ENCODE measurements around the gene POLR2J.

Gene POLR2J

DNA sequence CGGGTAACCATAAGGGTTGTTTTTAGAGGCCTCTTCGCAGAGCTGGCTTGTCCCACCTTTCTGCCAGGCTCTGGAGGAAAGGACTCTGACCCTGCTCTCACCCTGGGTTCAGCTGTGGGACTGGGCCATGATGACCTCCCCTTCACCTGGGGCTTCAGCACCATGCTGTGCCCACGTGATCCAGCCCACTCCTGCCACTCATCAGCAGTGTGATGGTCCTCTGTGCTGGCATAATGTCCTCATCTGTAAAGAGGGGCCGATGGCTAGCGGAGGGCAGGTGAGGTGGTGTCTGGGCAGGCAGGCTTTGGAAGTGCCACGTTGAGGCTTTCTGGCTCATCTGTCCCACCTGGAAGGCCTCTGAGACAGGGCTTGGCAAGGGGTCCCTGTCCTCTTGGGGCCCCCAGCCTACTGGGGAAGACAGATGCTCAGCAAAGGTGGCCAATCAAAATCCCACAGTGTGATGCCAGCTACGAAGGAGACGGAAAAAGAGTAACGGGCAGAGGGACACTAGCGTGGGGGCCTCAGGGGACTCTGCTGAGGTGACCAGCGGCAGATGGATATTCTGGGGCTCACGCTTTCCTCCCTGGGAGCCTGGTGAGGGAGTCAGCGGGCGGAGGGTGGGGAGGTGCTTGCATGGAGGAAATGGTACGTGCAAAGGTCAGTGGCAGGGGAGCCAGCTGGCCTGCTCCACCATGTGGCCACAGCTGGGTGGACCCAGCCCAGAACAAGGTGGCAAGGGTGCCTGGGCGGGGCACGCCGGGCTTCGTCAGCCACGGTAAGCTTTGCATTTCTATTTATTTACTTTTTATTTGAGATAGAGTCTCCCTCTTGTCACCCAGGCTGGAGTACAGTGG, 8.5 kb downstream of the POLR2J start:
- H3K27ac Mint-ChIP-seq: no peak overlapping the region

DNA sequence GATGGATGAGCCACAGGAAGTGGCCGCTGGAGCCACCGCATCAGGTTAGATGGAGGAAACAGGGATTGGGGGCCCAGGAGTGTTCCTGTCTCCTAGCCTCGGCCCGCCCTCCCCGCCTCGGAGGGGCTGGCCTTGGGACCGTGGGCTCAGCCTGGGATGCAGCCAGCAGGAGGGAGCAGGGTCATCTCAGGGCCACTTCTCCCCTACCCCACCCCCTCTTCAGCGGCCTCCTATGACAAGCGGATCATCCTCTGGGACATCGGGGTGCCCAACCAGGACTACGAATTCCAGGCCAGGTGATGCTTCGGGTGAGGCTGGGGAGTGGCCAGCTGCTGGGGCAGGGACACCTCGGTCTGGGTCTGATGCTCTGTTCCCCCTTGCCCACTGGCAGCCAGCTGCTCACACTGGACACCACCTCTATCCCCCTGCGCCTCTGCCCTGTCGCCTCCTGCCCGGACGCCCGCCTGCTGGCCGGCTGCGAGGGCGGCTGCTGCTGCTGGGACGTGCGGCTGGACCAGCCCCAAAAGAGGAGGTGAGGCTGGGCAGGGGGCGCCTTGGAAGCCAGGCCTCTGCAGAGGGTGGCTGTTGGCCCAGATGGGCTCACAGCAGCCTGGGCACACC, 9.3 kb downstream of the POLR2J start:
- DNase-seq: peak; percentile 0
- H3K4me1 Mint-ChIP-seq: peaks cover 20% of the 10 kb centered on the region
- no peak overlapping the region for H3K27ac Mint-ChIP-seq
- H3K36me3 Mint-ChIP-seq (ENCODE audit: low read depth): peaks cover 5% of the 10 kb centered on the region
- no peaks in the 10 kb centered on the region for H3K9me3 Mint-ChIP-seq
- no peaks in the 10 kb centered on the region for H3K27me3 Mint-ChIP-seq (ENCODE audit: low read depth, poor library complexity)
- no peak overlapping the region for H3K4me3 Mint-ChIP-seq
- TF ChIP-seq, protein P1, sequence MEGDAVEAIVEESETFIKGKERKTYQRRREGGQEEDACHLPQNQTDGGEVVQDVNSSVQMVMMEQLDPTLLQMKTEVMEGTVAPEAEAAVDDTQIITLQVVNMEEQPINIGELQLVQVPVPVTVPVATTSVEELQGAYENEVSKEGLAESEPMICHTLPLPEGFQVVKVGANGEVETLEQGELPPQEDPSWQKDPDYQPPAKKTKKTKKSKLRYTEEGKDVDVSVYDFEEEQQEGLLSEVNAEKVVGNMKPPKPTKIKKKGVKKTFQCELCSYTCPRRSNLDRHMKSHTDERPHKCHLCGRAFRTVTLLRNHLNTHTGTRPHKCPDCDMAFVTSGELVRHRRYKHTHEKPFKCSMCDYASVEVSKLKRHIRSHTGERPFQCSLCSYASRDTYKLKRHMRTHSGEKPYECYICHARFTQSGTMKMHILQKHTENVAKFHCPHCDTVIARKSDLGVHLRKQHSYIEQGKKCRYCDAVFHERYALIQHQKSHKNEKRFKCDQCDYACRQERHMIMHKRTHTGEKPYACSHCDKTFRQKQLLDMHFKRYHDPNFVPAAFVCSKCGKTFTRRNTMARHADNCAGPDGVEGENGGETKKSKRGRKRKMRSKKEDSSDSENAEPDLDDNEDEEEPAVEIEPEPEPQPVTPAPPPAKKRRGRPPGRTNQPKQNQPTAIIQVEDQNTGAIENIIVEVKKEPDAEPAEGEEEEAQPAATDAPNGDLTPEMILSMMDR (IDR thresholded peaks at IDR 0.05): no peak

More for the DNA sequence above, 8.5 kb downstream of the POLR2J start:
- H3K27me3 Mint-ChIP-seq (ENCODE audit: low read depth, poor library complexity): no peaks in the 10 kb centered on the region
- DNase-seq: peak; percentile 2
- TF ChIP-seq, protein P1 (IDR thresholded peaks at IDR 0.05): no peak
- H3K4me3 Mint-ChIP-seq: no peak overlapping the region
- no peaks in the 10 kb centered on the region for H3K9me3 Mint-ChIP-seq
- H3K36me3 Mint-ChIP-seq (ENCODE audit: low read depth): peaks cover 5% of the 10 kb centered on the region
- H3K4me1 Mint-ChIP-seq: peaks cover 18% of the 10 kb centered on the region

DNA sequence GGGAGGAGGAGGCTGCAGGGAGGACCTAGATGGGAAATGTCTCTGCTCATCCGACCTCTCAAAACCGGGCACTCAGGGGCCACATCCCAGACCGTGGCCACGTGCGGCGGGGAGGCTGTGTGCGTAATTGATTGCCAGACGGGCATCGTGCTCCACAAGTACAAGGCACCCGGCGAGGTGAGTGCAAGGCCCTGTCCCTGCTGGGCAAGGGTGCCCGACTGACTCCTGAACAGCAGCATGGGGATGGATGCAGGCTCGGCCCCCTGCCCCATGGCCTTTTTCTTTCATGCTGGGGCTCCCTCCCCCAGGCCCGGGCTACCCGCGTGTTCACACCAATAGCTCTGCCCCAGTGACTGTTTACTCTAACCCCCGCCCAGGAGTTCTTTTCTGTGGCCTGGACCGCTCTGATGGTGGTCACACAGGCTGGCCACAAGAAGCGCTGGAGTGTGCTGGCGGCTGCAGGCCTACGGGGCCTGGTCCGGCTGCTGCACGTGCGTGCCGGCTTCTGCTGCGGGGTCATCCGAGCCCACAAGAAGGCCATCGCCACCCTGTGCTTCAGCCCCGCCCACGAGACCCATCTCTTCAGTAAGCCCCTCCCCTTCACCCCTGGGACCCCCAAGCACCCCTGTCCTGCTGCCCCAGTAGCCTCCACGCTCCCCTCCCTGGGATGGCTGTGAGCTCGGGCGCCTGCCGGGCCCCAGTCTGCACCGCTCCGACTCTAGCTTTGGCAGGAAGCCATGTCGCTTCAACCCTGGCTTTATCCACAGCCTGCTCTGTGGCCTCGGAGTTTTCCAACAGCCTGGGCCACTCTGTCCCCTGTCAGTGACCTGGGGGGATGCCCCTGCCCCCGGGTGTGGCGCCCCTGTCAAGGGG, 10.0 kb downstream of the POLR2J start:
- Mint-ChIP-seq H3K27ac (no peak overlapping the region), H3K27me3 (ENCODE audit: low read depth, poor library complexity) (peaks cover 3% of the 10 kb centered on the region), H3K4me3 (no peak overlapping the region), H3K4me1 (peaks cover 28% of the 10 kb centered on the region), H3K36me3 (ENCODE audit: low read depth) (peaks cover 5% of the 10 kb centered on the region), H3K9me3 (no peaks in the 10 kb centered on the region)
- DNase-seq: no peak
- TF ChIP-seq, protein P1 (IDR thresholded peaks at IDR 0.05): no peak

DNA sequence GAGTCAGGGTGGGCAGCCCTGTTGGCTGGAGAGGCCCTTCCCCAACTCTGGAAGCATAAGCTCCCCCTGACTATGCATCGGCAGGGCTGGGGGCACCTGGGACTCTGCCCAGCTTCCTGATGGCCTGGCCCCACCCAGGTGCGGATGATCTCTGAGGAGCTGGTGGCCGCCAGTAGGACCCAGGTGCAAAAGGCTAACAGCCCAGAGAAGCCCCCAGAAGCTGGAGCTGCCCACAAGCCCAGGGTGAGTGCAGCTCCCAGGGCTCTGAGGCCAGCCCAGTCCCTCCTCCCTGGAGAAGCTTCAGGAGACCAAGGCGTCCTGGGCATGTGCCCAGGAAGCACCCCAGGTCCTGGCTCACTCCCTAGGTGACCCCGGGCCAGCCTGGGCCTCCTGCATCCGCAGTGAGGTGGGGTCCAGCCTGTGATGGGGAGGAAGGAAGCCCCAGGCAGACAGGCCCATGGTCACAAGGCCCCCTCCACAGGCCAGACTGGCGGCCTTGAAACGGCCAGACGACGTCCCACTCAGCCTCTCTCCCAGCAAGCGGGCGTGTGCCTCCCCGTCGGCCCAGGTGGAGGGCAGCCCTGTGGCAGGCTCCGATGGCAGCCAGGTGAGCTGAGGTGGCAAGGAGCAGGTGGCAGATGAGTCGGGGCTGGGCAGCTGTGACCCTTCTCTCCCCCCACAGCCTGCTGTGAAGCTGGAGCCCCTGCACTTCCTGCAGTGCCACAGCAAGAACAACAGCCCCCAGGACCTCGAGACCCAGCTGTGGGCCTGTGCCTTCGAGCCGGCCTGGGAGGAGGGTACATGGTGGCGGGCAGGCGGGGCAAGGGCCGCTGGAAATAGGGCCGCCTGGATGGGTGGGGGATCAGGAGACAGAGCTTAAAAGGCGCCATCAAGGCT, 10.9 kb downstream of the POLR2J start:
- peaks cover 31% of the 10 kb centered on the region for H3K4me1 Mint-ChIP-seq
- H3K27me3 Mint-ChIP-seq (ENCODE audit: low read depth, poor library complexity): peaks cover 3% of the 10 kb centered on the region
- H3K9me3 Mint-ChIP-seq: no peaks in the 10 kb centered on the region
- no peak overlapping the region for H3K27ac Mint-ChIP-seq
- TF ChIP-seq, protein P1 (IDR thresholded peaks at IDR 0.05): no peak
- peaks cover 5% of the 10 kb centered on the region for H3K36me3 Mint-ChIP-seq (ENCODE audit: low read depth)
- H3K4me3 Mint-ChIP-seq: no peak overlapping the region
- no peak for DNase-seq

DNA sequence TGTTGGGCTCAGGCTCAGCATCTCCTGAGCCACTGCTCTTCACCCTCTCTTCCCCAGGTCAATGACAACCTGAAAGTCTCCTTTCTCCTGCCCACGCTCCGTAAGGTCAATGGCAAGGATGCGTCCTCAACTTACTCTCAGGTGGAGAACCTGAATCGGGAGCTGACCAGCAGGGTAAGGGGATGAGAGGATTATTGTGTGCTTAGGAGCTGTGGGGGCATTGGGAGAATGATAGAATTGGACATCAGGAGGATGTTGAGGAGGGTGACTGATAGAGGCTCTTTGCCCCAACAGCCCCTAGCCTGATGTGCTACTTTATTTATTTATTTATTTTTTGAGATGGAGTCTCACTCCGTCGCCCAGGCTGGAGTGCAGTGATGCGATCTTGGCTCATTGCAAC, 12.6 kb downstream of the POLR2J start:
- TF ChIP-seq, protein P1 (IDR thresholded peaks at IDR 0.05): no peak
- H3K4me1 Mint-ChIP-seq: peaks cover 31% of the 10 kb centered on the region
- H3K9me3 Mint-ChIP-seq: no peaks in the 10 kb centered on the region
- no peak overlapping the region for H3K27ac Mint-ChIP-seq
- H3K4me3 Mint-ChIP-seq: peak overlapping the region; percentile 97
- H3K27me3 Mint-ChIP-seq (ENCODE audit: low read depth, poor library complexity): peaks cover 3% of the 10 kb centered on the region
- no peak for DNase-seq
- peaks cover 17% of the 10 kb centered on the region for H3K36me3 Mint-ChIP-seq (ENCODE audit: low read depth)

Measured in nephron progenitor cell (in vitro differentiated cells).